PC-3 (cell line): ENCODE results near the gene GGT5. TPM values are rescaled to one million over a fixed set of nuclear protein-coding genes. Genes with fewer than 3 reads are reported as not detected.
"Not testable (repeated sequence)": the region's sequence is repeated elsewhere in the genome, so short reads cannot be mapped to it uniquely, and the experiment has no call there.

Experiments
- ATAC-seq: fragments of 200-7000 bp; cut with Tn5 transposase; 2 replicates; pipeline ENCODE4 v1.9.1; 2020; ENCODE audit warnings: mild to moderate bottlenecking, moderate library complexity
- BruUV-seq: library from RNA; stranded (reverse); fragments of 400-500 nt; replicated peaks from 2 replicates; lab custom pipeline; 2021; lab: Mats Ljungman, UMichigan
- CTCF ChIA-PET: fragments of 300-600 bp; sonication (Branson Sonifier 250); formaldehyde crosslinking; loops from one replicate; lab custom pipeline; 2022; ENCODE audit warnings: antibody characterized with exemption; lab: Charles Lee
- POLR2A ChIA-PET: fragments of 300-600 bp; sonication (Branson Sonifier 250); formaldehyde crosslinking; loops from one replicate; lab custom pipeline; 2022; ENCODE audit warnings: antibody characterized with exemption; ENCODE audit not compliant: unreplicated experiment; lab: Charles Lee
- DNase-seq: peaks from one replicate; pipeline ENCODE4 v3.0.0-alpha.2; 2015
- H2AFZ ChIP-seq: fragments of 300-600 bp; sonication (generic); 2 replicates; pipeline ENCODE4 v1.6.0; 2016; ENCODE audit warnings: antibody characterized with exemption, low read length
- H3F3A ChIP-seq: fragments of 300-600 bp; sonication (generic); one replicate; pipeline ENCODE4 v1.6.0; 2017; ENCODE audit warnings: antibody characterized with exemption, low read length, control low read depth, mild to moderate bottlenecking; ENCODE audit not compliant: unreplicated experiment
- H3K27ac ChIP-seq: fragments of 300-600 bp; sonication (generic); 2 replicates; pipeline ENCODE4 v1.5.1; 2016; ENCODE audit warnings: mild to moderate bottlenecking, low read length
- H3K27me3 ChIP-seq: fragments of 300-600 bp; sonication (generic); 2 replicates; pipeline ENCODE4 v1.6.1; 2016; ENCODE audit warnings: low read length, mixed read lengths
- H3K36me3 ChIP-seq: fragments of 300-600 bp; sonication (generic); 2 replicates; pipeline ENCODE4 v1.6.1; 2016; ENCODE audit warnings: low read depth, mixed run types, low read length, mixed read lengths
- H3K4me1 ChIP-seq: fragments of 300-600 bp; sonication (generic); 2 replicates; pipeline ENCODE4 v1.5.1; 2016; ENCODE audit warnings: low read length; ENCODE audit not compliant: insufficient read depth
- H3K4me2 ChIP-seq: fragments of 300-600 bp; sonication (generic); 2 replicates; pipeline ENCODE4 v1.6.0; 2016; ENCODE audit warnings: low read length
- H3K4me3 ChIP-seq: fragments of 300-600 bp; sonication (generic); 2 replicates; pipeline ENCODE4 v1.5.1; 2016; ENCODE audit warnings: mild to moderate bottlenecking, low read length, mixed read lengths
- H3K79me2 ChIP-seq: fragments of 300-600 bp; sonication (generic); 2 replicates; pipeline ENCODE4 v1.6.1; 2017; ENCODE audit warnings: low read length, mixed read lengths
- H3K9ac ChIP-seq: fragments of 300-600 bp; sonication (generic); 2 replicates; pipeline ENCODE4 v1.6.0; 2016; ENCODE audit warnings: mild to moderate bottlenecking, low read length
- H3K9me2 ChIP-seq: fragments of 300-600 bp; sonication (generic); replicated peaks from 2 replicates; pipeline ENCODE4 v1.6.1; 2016; ENCODE audit warnings: mixed run types, low read length, mixed read lengths
- H3K9me3 ChIP-seq: fragments of 300-600 bp; sonication (generic); 2 replicates; pipeline ENCODE4 v1.6.1; 2016; ENCODE audit warnings: low read length, mixed read lengths
- H4K20me1 ChIP-seq: fragments of 300-600 bp; sonication (generic); 2 replicates; pipeline ENCODE4 v1.6.1; 2016; ENCODE audit warnings: low read length, mixed read lengths
- EZH2 ChIP-seq: fragments of 300-600 bp; sonication (generic); IDR thresholded peaks from one replicate; pipeline ENCODE4 v1.6.1; 2017; ENCODE audit warnings: antibody characterized with exemption, mild to moderate bottlenecking, low read length; ENCODE audit not compliant: unreplicated experiment
- EZH2phosphoT487 ChIP-seq: fragments of 300-600 bp; sonication (generic); IDR thresholded peaks from 2 replicates; pipeline ENCODE4 v1.6.1; 2018; ENCODE audit warnings: mild to moderate bottlenecking, antibody characterized with exemption, low read length, borderline replicate concordance
- intact Hi-C: fragments of 100-400 bp; cut with micrococcal nuclease; formaldehyde crosslinking; loops from 2 replicates; pipeline ENCODE4 v1.9.0; 2023
- total RNA-seq: library from RNA; depleted of rRNA; stranded (reverse); fragments of >200 nt; gene quantifications from 2 replicates; pipeline ENCODE4 v1.2.3, GENCODE V29; 2014
- TF ChIP-seq, protein P1 (sequence below): fragments of 300-600 bp; sonication (generic); conservative IDR thresholded peaks from 2 replicates; pipeline ENCODE4 v1.5.1; 2017; ENCODE audit warnings: antibody characterized with exemption, low read depth, mild to moderate bottlenecking, low read length

GGT5 gene
- total RNA-seq, 1 experiment from 2014 or later: 0.04 TPM

DNA sequence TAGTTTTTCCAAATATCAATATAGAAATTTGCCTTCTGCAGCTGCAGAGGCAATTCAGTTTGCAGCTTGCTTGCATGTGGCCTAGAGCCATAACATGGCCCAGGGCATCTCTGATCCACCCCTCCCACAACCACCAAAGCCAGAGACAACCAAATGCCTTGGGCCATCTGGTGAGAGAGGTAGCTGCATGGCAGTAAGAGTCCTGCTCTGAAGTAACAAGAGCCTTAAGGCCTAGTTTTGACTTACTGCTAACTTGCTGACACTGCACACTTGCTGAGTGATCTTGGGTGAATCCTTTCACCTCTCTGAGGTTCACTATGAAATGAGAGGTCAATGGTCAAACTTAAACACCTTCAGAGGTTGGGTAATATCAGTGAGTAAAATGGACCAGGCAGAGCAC is 20.9 kb upstream of the GGT5 start:
- no peaks in the 10 kb centered on the region for H3K4me1 ChIP-seq
- TF ChIP-seq, protein P1, sequence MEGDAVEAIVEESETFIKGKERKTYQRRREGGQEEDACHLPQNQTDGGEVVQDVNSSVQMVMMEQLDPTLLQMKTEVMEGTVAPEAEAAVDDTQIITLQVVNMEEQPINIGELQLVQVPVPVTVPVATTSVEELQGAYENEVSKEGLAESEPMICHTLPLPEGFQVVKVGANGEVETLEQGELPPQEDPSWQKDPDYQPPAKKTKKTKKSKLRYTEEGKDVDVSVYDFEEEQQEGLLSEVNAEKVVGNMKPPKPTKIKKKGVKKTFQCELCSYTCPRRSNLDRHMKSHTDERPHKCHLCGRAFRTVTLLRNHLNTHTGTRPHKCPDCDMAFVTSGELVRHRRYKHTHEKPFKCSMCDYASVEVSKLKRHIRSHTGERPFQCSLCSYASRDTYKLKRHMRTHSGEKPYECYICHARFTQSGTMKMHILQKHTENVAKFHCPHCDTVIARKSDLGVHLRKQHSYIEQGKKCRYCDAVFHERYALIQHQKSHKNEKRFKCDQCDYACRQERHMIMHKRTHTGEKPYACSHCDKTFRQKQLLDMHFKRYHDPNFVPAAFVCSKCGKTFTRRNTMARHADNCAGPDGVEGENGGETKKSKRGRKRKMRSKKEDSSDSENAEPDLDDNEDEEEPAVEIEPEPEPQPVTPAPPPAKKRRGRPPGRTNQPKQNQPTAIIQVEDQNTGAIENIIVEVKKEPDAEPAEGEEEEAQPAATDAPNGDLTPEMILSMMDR: no peak
- TF ChIP-seq EZH2phosphoT487 (no peak), EZH2 (no peak)
- intact Hi-C loops: no loop called here
- DNase-seq (no peak), ATAC-seq (no peak)
- H3K9me2 ChIP-seq: no peaks in the 10 kb centered on the region
- no peaks in the 10 kb centered on the region for H3K9me3 ChIP-seq
- no peaks in the 10 kb centered on the region for H4K20me1 ChIP-seq
- no peak overlapping the region for H2AFZ ChIP-seq
- H3K27ac ChIP-seq: no peak overlapping the region
- no peaks in the 10 kb centered on the region for H3F3A ChIP-seq
- no peak overlapping the region for H3K4me2 ChIP-seq
- H3K4me3 ChIP-seq: no peak overlapping the region
- no peaks in the 10 kb centered on the region for H3K27me3 ChIP-seq
- no peak overlapping the region for H3K9ac ChIP-seq
- CTCF ChIA-PET: no interaction called here
- POLR2A ChIA-PET: no interaction called here
- H3K79me2 ChIP-seq: no peaks in the 10 kb centered on the region; the same call in 1 of the 2 replicates
- BruUV-seq: no TSS peak
- no peaks in the 10 kb centered on the region for H3K36me3 ChIP-seq

DNA sequence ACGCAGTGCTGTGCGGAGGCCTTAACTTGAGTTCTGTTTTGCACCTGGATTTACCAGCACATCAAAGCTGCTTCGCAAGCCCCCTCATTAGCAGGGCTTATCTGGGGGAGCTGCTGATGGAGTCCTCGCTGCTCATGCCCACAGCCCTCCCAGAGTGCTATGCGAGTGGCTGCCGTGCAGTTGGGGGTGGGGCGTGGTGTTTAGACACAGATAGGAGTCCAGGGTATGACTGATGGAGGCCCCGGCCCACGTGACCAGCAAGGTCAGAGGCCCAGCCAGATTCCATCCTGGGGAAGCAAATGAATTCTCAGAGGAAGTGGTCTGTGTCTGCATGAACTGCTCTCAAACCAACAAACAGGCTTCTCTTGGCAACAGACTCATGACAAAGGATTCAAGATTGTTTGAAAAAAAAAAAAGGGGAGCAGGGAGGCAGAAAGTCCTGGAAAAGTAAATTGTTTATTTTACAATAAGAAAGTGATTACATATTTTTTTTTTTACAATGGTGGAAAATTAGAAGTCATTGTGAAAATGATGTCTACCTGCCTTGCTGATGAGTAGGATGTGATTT is 19.5 kb upstream of the GGT5 start:
- H2AFZ ChIP-seq, H3K79me2 ChIP-seq, H3K4me2 ChIP-seq: not testable (repeated sequence)

DNA sequence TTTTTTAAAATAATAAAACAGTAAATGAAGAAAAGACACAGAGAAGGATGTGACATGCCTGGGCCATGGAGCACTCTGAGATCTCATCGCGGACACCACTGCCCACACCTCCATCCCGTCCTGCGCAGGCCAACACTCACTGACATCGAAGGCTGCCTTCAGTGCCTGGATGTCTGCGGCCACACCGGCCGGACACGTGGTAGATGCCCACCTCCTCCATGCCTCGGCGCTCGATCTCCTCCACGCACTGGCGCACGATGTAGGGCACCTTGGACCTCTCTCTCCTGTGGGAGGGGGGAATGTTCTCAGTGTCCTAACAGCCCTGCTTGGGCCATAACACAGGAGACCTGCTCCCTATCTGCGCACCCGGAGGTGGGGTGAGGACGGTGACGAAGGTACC is 18.6 kb upstream of the GGT5 start:
- H3K4me3 ChIP-seq, intact Hi-C loops, H3K27me3 ChIP-seq, H3K79me2 ChIP-seq, H3K36me3 ChIP-seq, H3K9ac ChIP-seq, H2AFZ ChIP-seq, CTCF ChIA-PET, H3K27ac ChIP-seq, POLR2A ChIA-PET, DNase-seq, H3K9me3 ChIP-seq, H3K4me1 ChIP-seq, H4K20me1 ChIP-seq, H3F3A ChIP-seq, H3K9me2 ChIP-seq, H3K4me2 ChIP-seq, ATAC-seq, BruUV-seq: not testable (repeated sequence)

More for the DNA sequence above, 19.5 kb upstream of the GGT5 start:
- H3K9me3 ChIP-seq, H3K27ac ChIP-seq, DNase-seq, CTCF ChIA-PET, H3K36me3 ChIP-seq, H4K20me1 ChIP-seq, H3K4me1 ChIP-seq, intact Hi-C loops, H3K27me3 ChIP-seq, POLR2A ChIA-PET, H3K9me2 ChIP-seq, H3K9ac ChIP-seq, H3F3A ChIP-seq, H3K4me3 ChIP-seq, BruUV-seq, ATAC-seq: not testable (repeated sequence)

DNA sequence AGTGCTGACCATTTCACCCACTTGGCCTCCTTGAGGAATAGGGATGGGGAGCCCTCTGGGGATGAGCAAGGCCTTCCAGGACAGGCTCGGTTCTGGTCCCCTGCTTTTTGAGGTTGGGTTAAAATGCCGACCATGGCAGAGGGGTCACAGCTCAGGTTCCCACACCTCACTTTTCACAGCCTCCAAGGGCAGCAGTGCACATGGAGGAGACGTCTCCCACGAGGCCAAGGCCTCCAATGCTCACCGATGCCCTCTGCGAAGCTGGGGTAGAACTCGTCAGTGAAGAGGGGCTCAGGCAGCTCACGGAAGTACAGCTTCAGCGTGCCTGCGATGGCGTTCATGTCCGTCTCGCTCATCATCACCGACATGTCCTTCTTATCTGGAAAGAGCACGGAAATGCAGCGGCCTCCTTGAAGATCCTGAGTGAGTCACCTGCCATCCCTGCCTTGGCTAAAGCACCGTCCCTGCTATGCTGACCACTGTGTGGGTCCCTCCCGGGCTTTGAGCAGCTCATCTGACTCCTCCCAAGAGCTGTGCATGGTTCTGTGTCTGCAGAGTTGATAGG is 17.4 kb upstream of the GGT5 start:
- CTCF ChIA-PET, BruUV-seq, H3K79me2 ChIP-seq, H3K9me3 ChIP-seq, H4K20me1 ChIP-seq, H3K9ac ChIP-seq, H3K9me2 ChIP-seq, H3K27ac ChIP-seq, H3K36me3 ChIP-seq, ATAC-seq, H3K4me3 ChIP-seq, H2AFZ ChIP-seq, DNase-seq, H3K27me3 ChIP-seq, POLR2A ChIA-PET, H3K4me2 ChIP-seq, intact Hi-C loops, H3K4me1 ChIP-seq, H3F3A ChIP-seq: not testable (repeated sequence)
